Posterior vena cava (tissue), 2 donors: ENCODE data around the gene RBCK1. TPM values are rescaled to one million over a fixed set of nuclear protein-coding genes. Genes with fewer than 3 reads are reported as not detected.
"Not testable (repeated sequence)": the region's sequence is repeated elsewhere in the genome, so short reads cannot be mapped to it uniquely, and the experiment has no call there.

Source experiments
- DNase-seq: peaks from one replicate; pipeline ENCODE4 v3.0.0-alpha.2; 2020; ENCODE audit warnings: low spot score
- intact Hi-C, 2 donors: fragments of 100-400 bp; cut with DNase I; formaldehyde crosslinking; loops; one replicate each; pipeline versions ENCODE4 v1.14.1 to v1.14.2; 2022 to 2023
- long read RNA-seq, 2 donors: library from polyadenylated mRNA; unstranded; transcript quantifications; one replicate each; pipeline ENCODE4 v2.0.0, GENCODE V29; 2020 to 2021
- total RNA-seq, 2 donors: library from RNA; stranded (reverse); fragmentation: NEBNext Ultra II Directional; extraction: Animal tissue kit (Norgen Biotek cat#: 25700); gene quantifications; one replicate each; pipeline ENCODE4 v1.2.1, GENCODE V29; 2021
- donor health status: DM: yes; HTN: yes; CAD: no.
- donor health status: DM: yes; HTN: yes; CAD: no.

Gene RBCK1
- 10 to 100 TPM; 46.7 to 54.4 TPM for total RNA-seq
- long read RNA-seq, donor 1, transcript RBCK1-202 (12 exons, 2,774 nt), result major isoform, 11 of 34 reads
- long read RNA-seq, donor 1, partial matches to known transcripts, result 10 of 34 reads
- long read RNA-seq, donor 1, other reads (novel, unspliced or antisense), result 7 of 34 reads
- long read RNA-seq, donor 2, transcript RBCK1-213 (3 exons, 1,200 nt), result minor isoform, 16 of 162 reads
- long read RNA-seq, donor 2, transcript RBCK1-201 (11 exons, 2,511 nt), result minor isoform, 6 of 162 reads
- long read RNA-seq, donor 2, transcript RBCK1-202 (12 exons, 2,774 nt), result major isoform, 70 of 162 reads
- long read RNA-seq, donor 2, partial matches to known transcripts, result 38 of 162 reads
- long read RNA-seq, donor 2, other reads (novel, unspliced or antisense), result 28 of 162 reads

DNA sequence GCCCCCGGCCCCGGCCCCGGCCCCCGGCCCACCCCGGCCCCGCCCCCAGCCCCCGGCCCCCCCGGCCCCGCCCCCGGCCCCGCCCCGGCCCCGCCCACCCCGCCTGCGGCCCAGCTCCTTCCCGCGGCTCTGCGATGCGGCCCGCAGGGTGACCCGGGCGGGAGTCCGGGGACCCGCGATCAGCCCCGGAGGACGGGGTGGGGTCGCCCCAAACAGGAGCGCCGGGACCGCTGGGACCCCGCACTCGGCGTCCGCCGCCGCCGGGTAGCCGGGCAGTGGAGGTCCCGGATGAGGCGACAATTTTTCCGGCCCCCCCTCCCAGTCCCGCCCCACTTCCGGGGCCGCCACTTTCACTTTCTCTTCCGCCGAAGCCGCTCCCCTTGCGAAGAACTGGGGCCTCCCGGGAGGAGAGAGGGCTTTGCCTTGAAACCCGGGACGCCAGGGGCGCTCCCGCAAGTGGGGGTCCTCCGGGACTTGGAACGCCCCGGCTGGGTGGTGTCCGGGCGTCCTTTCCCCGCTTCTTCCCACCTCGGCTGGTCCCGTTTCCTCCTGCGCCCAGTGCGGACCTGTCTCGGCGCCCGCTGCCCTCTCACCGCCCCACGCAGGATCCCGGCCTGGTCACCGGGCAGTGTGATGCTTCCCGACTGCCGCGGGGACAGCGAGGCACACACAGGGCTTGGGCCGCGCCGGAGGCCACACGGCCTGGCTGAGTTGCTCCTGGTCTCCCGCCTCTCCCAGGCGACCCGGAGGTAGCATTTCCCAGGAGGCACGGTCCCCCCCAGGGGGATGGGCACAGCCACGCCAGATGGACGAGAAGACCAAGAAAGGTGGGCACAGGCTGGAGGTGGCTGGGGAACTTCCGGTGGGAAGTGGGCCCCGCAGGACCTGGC, at the start of gene RBCK1:
TSS of gene RBCK1 (plus strand) at position 347 of the 890 bp plus-strand sequence. CDS start at position 806, 459 bp downstream.
- intact Hi-C loops, result loop anchor here in 1 of 2 donors (10.0 kb wide), 1 partner anchor 53 kb away; no protein-coding TSS in a partner anchor
- DNase-seq, result peak; percentile 96

DNA sequence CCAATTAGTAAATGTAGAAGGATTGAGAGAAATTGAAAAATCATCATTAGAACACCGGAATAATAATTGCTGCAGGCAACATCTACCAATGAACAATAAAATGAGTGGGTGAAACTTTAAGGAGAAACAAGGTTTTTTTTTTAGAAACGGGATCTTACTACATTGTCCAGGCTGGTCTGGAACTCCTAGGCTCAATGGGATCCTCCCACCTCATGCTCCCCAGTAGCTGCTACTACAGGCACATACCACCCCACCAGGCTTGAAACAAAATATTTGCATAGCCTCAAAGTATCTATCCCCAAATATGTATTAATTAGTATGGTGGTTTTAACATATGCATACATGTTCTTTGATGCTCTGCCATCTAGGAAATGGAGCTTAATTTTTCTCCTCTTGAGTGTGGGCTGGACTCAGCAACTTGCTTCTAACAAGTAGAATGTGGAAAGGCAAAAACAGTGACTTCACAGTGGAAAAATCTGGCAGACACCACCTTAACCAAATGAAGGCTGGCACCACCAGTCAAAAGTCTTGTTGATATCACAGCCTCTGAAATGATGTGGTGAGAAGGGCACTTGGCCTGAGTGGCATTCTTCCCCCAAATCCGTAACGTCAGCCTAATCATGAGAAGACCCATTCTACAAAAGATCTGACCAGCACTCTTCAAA, 49.1 kb upstream of the RBCK1 start:
- intact Hi-C loops, result loop anchor here in 1 of 2 donors (10.0 kb wide), 1 partner anchor 46 kb away; the partner anchor contains the start of gene RBCK1

GRCh38 chr20:361561-361960, 46.5 kb upstream of the RBCK1 start:
- no peak for DNase-seq
- intact Hi-C loops, result no loop called here

More for the DNA sequence above, 49.1 kb upstream of the RBCK1 start:
- DNase-seq, result no peak

- peak; percentile 92 for DNase-seq
- intact Hi-C loops, result no loop called here
These were observed 45.5 kb upstream of the RBCK1 start for GRCh38 chr20:362271-363254.

- DNase-seq, result no peak
- intact Hi-C loops, result no loop called here
These were observed 44.6 kb upstream of the RBCK1 start for GRCh38 chr20:363319-364078.

DNA sequence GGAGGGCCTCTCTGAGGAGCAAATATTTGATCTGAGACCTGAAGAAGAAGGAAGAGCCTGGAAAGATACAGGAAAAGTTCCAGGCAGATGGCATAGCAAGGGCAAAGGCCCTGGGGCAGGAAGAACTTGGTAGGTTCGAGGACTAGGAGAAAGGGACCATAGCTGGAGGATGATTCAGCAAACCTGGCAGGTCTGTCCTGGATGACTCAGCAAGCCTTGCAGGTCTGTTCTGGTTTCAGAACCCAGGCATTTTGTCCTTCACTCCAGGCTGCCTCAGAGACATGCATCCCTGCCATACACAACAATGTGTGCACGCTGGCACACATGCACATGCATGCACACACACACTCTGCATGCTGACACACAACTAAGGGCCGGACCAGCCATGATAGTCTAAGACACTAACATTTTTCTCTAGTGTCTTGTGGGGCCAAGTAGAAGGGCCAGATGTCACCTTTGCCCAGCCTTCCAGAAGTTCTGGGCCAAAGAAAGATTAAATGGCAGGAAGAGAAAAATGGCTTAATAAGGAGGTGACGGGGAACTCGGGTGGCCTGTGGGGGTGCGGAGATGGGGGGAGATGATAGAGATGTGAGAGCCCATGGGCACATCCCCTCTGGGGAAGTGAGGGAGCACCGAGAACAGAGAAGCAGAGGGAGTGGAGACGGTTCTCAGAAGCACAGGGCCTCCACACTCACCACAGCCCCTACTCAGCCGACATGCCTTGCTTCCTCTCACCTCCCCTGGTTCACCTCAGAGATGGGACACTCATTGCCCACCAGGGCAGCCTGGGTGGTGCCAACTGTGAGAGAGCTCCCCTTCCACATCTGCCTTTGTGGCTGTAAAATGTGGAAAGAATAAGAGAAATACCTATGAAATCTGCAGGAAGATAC, 42.9 kb upstream of the RBCK1 start:
- DNase-seq, result no peak
- intact Hi-C loops, result no loop called here

DNA sequence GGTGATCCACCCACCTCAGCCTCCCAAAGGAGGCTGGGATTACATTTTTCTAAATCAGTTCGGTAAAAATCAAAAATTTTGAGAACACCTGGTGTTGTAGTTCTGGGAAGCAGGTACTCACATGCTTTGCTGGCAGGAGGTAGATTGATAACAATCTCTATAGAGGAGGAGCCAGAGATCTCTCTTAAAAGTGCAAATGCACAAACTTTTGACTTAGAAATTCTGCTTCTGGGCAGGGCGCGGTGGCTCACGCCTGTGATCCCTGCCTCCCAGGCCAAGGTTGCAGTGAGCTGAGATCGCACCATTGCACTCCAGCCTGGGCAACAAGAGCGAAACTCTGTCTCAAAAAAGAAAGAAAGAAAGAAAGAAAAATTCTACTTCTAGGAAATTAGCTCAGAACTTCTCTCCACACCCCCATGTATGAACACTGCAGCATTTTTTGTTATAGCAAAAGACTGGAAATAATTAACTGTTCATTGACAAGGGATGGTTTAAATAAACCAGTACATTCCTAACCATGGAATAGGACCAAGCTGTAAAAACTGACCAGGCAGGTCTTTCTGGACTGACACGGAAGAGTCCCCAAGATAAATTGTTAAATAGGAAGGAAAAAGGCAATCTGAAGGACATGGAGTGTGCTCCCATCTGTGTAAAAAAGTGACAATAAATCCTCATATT, 41.9 kb upstream of the RBCK1 start:
- DNase-seq, result no peak
- intact Hi-C loops, result no loop called here

DNA sequence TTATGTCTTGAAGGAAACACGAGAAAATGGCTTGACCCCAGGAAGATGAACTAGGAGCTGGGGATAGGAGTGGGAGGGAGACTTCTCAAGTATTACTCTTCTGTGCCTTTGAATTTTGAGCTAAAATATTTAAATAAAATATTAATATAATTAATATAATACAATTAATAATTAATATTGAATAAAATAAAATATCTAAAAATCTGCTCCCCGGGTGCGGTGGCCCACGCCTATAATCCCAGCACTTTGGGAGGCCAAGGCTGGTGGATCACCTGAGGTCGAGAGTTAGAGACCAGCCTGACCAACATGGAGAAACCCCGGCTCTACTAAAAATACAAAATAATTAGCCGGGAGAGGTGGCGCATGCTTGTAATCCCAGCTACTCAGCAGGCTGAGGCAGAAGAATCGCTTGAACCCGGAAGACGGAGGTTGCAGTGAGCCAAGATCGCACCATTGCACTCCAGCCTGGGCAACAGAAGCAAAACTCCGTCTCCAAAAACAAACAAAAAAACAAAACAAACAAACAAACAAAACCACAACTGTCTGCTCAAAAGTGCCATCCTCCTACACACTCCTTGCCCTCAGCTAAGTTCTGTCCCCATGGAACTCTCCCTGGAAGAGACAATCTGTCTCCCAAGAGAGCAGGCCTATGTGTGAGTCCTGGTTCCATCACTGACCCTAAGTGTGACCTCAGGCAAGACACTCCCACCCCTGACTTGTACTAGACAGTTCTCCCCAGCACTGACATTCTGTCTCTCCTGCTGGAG, 41.2 kb upstream of the RBCK1 start:
- no peak for DNase-seq
- intact Hi-C loops, result no loop called here

- no peak for DNase-seq
- intact Hi-C loops, result no loop called here
These were observed 40.6 kb upstream of the RBCK1 start for GRCh38 chr20:367486-367887.

- no peak for DNase-seq
- intact Hi-C loops, result no loop called here
These were observed 39.2 kb upstream of the RBCK1 start for GRCh38 chr20:368915-369314.

GRCh38 chr20:370151-370600, 37.9 kb upstream of the RBCK1 start:
- intact Hi-C loops, result no loop called here
- no peak for DNase-seq

DNA sequence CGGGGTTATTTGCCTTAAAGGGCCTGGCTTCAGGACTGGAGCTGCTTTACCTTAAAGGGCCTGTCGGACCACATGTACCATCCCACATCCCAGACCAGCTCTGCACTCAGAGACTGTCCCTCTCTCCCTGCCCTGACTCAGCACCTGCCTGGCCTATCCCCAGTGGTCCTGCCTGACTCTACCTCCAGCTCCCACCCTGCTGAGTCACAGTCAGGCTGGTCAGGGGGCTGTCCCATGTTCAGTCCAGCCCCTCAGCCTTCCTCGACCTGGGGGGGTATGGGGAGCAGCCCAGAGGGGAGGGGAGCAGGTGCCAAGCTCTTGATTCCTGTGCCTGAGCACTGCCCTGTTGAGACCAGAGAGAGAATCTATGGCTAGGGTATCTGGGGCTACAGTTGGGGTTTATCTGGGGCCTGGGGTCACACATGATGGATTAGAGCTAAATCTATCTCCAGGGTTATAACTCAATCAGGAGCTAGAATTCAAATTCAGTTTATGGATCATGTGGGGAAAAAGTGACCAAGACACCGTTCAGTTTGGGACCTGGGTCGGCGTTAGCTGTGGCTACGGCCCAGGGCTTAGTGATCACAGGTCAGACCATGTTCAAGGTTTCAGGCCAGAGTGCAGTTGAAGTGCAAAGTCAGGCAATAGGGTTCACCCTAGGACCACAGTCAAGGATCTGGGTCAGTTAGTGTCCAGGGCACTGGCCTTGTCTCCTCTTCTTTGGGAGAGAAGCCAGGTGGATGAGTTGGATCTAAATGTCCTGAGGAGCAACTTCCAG, 36.9 kb upstream of the RBCK1 start:
- intact Hi-C loops, result no loop called here
- DNase-seq, result no peak

GRCh38 chr20:371755-372542, 36.1 kb upstream of the RBCK1 start:
- DNase-seq, result no peak
- intact Hi-C loops, result no loop called here

DNA sequence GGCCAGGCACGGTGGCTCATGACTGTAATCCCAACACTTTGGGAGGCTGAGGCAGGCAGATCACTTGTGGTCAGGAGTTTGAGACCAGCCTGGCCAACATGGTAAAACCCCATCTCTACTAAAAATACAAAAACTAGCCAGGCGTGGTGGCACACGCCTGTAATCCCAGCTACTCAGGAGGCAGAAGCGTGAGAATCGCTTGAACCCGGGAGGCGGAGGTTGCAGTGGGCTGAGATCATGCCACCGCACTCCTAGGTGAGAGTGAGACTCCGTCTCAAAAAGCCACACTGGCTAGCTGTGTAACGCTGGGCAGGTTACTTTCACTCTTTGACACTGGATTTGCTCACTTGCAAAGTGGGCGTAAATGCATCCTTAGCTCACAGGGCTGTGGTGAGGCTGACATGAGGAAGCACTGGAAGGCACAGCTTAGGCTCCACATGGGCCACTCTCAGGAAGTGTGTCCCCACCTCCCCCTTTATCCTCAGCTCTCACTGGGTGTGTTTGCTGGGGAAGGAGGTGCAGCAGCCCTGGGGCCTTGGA, 35.5 kb upstream of the RBCK1 start:
- intact Hi-C loops, DNase-seq: not testable (repeated sequence)
